ENCODE results near the gene GMFB.
A peak's percentile ranks its signal among the peaks of the same experiment; 100 is the strongest.

The GMFB gene

GRCh38 chr14:54480830-54481562 is 7.8 kb downstream of the GMFB start:
- DNase-seq (ENCODE audit: low read depth) = no peak
- no peak overlapping the region for H3K4me3 ChIP-seq (ENCODE audit: control insufficient read depth, low read depth, low read length)
- TF ChIP-seq CTCF (conservative IDR thresholded peaks at IDR 0.05; ENCODE audit: control insufficient read depth, insufficient read depth, low read depth, low read length) = no peak

- H3K4me3 ChIP-seq (ENCODE audit: control insufficient read depth, low read depth, low read length) = no peak overlapping the region
- DNase-seq (ENCODE audit: low read depth) = no peak
- no peak for TF ChIP-seq CTCF (conservative IDR thresholded peaks at IDR 0.05; ENCODE audit: control insufficient read depth, insufficient read depth, low read depth, low read length)
Measured at GRCh38 chr14:54478636-54479215, 10.1 kb downstream of the GMFB start.

DNA sequence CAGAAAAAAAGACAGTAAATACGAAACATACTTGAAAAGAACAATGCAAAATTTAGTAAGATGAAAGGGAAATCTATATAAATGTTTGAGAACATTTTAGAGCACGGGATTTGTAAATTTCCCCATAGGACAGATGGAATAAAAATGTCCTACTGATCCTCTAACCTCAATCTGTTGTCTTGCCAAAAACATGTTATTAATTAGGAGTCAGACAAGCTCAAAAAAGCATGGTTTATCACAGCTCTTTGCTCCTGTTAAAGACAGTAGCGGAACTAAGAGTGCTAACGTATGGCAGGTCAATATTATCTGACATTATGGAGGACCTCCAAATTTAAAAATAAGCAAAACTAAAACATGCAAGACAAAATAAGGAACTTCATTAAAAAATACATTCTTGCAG is 12.9 kb downstream of the GMFB start:
- TF ChIP-seq CTCF (conservative IDR thresholded peaks at IDR 0.05; ENCODE audit: control insufficient read depth, insufficient read depth, low read depth, low read length) = no peak
- peak; percentile 61 for DNase-seq (ENCODE audit: low read depth)
- H3K4me3 ChIP-seq (ENCODE audit: control insufficient read depth, low read depth, low read length) = no peak overlapping the region

DNA sequence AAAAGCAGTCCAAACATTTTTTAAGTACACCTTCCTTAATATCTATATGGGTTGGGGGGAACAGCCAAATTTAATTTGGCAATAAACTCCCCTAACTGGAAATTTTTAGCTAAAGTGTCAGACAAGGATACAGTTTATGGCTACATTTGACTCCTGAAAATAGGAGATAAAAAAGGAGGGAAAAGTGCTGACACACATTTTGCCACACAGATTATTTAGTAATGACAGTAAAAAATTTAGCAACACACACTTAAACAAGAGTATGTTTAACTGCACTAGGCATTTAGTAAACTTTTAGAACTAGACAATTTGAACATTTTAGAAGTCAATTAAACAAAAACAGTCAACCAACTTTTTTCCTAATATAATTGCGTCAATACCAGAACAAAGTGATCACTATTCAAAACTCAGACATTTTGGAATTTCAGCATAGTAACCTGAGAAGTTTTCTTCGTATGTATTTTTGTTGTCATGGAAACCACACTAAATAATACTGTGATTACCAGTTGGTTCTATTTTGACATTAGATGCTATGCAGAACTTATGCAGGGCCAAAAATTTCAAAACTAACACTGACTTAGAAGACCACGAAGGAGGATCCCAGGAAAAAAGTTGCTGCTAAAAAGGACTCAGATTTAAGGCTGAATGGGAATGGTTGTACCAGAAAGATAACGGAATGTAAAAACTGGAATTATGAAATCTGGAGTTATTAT is 13.4 kb downstream of the GMFB start:
- TF ChIP-seq CTCF (conservative IDR thresholded peaks at IDR 0.05; ENCODE audit: control insufficient read depth, insufficient read depth, low read depth, low read length) = no peak
- no peak overlapping the region for H3K4me3 ChIP-seq (ENCODE audit: control insufficient read depth, low read depth, low read length)
- DNase-seq (ENCODE audit: low read depth) = peak; percentile 31

- no peak overlapping the region for H3K4me3 ChIP-seq (ENCODE audit: control insufficient read depth, low read depth, low read length)
- TF ChIP-seq CTCF (conservative IDR thresholded peaks at IDR 0.05; ENCODE audit: control insufficient read depth, insufficient read depth, low read depth, low read length) = no peak
- no peak for DNase-seq (ENCODE audit: low read depth)
Measured at GRCh38 chr14:54474232-54474793, 14.5 kb downstream of the GMFB start.

DNA sequence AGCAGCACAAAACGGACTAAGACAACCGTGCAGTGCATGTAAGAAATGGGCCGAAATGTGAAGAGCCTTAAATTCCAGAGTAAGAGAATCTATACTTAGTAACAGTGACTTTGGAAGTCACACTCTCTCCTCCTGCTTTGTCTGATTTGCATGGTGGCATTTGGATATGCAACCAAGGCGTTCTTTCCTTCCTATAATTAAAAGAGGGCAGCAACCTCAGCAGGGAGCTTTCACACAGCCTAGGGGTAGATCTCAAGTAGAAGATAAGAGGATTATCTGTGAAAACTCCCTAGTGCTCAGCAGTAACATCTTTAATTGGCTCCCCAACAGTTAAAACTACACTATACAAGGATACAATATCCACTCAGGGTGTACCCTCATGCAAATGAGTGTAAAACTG is 16.5 kb downstream of the GMFB start:
- DNase-seq (ENCODE audit: low read depth) = no peak
- TF ChIP-seq CTCF (conservative IDR thresholded peaks at IDR 0.05; ENCODE audit: control insufficient read depth, insufficient read depth, low read depth, low read length) = no peak
- H3K4me3 ChIP-seq (ENCODE audit: control insufficient read depth, low read depth, low read length) = no peak overlapping the region
